B cell (primary cell): ENCODE data around the gene CBLIF. TPM values are rescaled to one million over a fixed set of nuclear protein-coding genes. Genes with fewer than 3 reads are reported as not detected.

ENCODE experiments used
- ATAC-seq: fragments of 200-7000 bp; cut with Tn5 transposase; one replicate; pipeline ENCODE4 v1.10.0; 2021; ENCODE audit warnings: low read depth, mild to moderate bottlenecking, moderate number of reproducible peaks, moderate library complexity
- CTCF ChIA-PET: fragments of 350-600 bp; sonication (Branson Sonifier 250); formaldehyde crosslinking; loops from one replicate; lab custom pipeline; 2021; ENCODE audit warnings: antibody characterized with exemption, inconsistent platforms; lab: Charles Lee
- POLR2A ChIA-PET: fragments of 350-600 bp; sonication (Branson Sonifier 250); formaldehyde crosslinking; loops from one replicate; lab custom pipeline; 2021; ENCODE audit warnings: antibody characterized with exemption; lab: Charles Lee
- DNase-seq: peaks from one replicate; pipeline ENCODE4 v3.0.0; 2013
- H2AFZ ChIP-seq: 2 replicates; pipeline ENCODE4 v1.6.1; 2012; ENCODE audit warnings: mild to moderate bottlenecking, low read depth, low read length; ENCODE audit not compliant: insufficient read depth, poor library complexity, severe bottlenecking
- H3K27ac ChIP-seq, 2 donors: 1 replicate in 1 of 2; 2 replicates in 1 of 2; pipeline ENCODE4 v1.5.1; 2012 to 2013; ENCODE audit warnings: low read length in 2 of 2, mild to moderate bottlenecking in 2 of 2, moderate library complexity in 1 of 2
- H3K27me3 ChIP-seq, 4 experiments: fragments of 200-600 bp in 1 of 4; sonication (generic) in 1 of 4; replicated peaks in 1 of 4; 1 replicate in 2 of 4; 2 replicates in 2 of 4; pipeline versions ENCODE4 v1.6.1 to v1.7.0; 2013 to 2016; ENCODE audit warnings: low read length in 3 of 4, mild to moderate bottlenecking in 2 of 4, mixed read lengths in 1 of 4, moderate library complexity in 1 of 4; ENCODE audit not compliant: insufficient read depth in 4 of 4, control insufficient read depth in 3 of 4; ENCODE audit errors: control extremely low read depth in 1 of 4
- H3K36me3 ChIP-seq, 2 experiments: replicated peaks in 1 of 2; 1 replicate in 1 of 2; 2 replicates in 1 of 2; pipeline versions ENCODE4 v1.6.1 to v1.7.1; 2013; ENCODE audit warnings: low read length in 1 of 2; ENCODE audit not compliant: insufficient read depth in 2 of 2, control insufficient read depth in 1 of 2; ENCODE audit errors: control extremely low read depth in 1 of 2, extremely low read depth in 1 of 2
- H3K4me1 ChIP-seq, 2 donors: fragments of 200-600 bp in 1 of 2; sonication (generic) in 1 of 2; 1 replicate in 1 of 2; 2 replicates in 1 of 2; pipeline versions ENCODE4 v1.5.1 to v1.6.1; 2013 to 2017; ENCODE audit warnings: low read length in 2 of 2; ENCODE audit not compliant: control insufficient read depth in 2 of 2, insufficient read depth in 2 of 2
- H3K4me2 ChIP-seq: replicated peaks from 2 replicates; pipeline ENCODE3; 2012; ENCODE audit warnings: mild to moderate bottlenecking, low read depth, low read length; ENCODE audit not compliant: poor library complexity, severe bottlenecking
- H3K4me3 ChIP-seq, 5 experiments: fragments of 200-600 bp in 1 of 5; sonication (generic) in 1 of 5; 1 replicate in 3 of 5; 2 replicates in 2 of 5; pipeline versions ENCODE4 v1.5.1 to v1.7.0; 2011 to 2016; ENCODE audit warnings: low read length in 4 of 5, mild to moderate bottlenecking in 4 of 5, low read depth in 2 of 5, control low read depth in 1 of 5, moderate library complexity in 1 of 5; ENCODE audit not compliant: insufficient read depth in 1 of 5; ENCODE audit errors: control extremely low read depth in 1 of 5, extremely low read depth in 1 of 5
- H3K79me2 ChIP-seq: fragments of 200-600 bp; sonication (generic); one replicate; pipeline ENCODE4 v1.6.0; 2016; ENCODE audit warnings: low read length; ENCODE audit not compliant: control insufficient read depth, insufficient read depth
- H3K9ac ChIP-seq: fragments of 200-600 bp; sonication (generic); 2 replicates; pipeline ENCODE4 v1.6.1; 2017; ENCODE audit warnings: mild to moderate bottlenecking, low read length, moderate library complexity
- H3K9me3 ChIP-seq, 3 donors: one replicate each; pipeline versions ENCODE4 v1.6.1 to v1.7.1; 2013; ENCODE audit warnings: low read length in 2 of 3; ENCODE audit not compliant: control insufficient read depth in 2 of 3, insufficient read depth in 1 of 3; ENCODE audit errors: control extremely low read depth in 1 of 3
- H4K20me1 ChIP-seq: 2 replicates; pipeline ENCODE4 v1.6.0; 2012; ENCODE audit warnings: mild to moderate bottlenecking, low read length; ENCODE audit not compliant: insufficient read depth, control insufficient read depth, poor library complexity, severe bottlenecking
- H3K27ac Mint-ChIP-seq: one replicate; pipeline ENCODE4 v1.8.0; 2021; ENCODE audit warnings: mixed read lengths
- H3K27me3 Mint-ChIP-seq: one replicate; pipeline ENCODE4 v1.8.0; 2021; ENCODE audit warnings: mixed read lengths
- H3K4me1 Mint-ChIP-seq: one replicate; pipeline ENCODE4 v1.8.0; 2021; ENCODE audit warnings: mixed read lengths
- H3K4me3 Mint-ChIP-seq: one replicate; pipeline ENCODE4 v1.8.0; 2021; ENCODE audit warnings: mixed read lengths
- H3K9me3 Mint-ChIP-seq: one replicate; pipeline ENCODE4 v1.8.0; 2022; ENCODE audit warnings: mixed read lengths; ENCODE audit not compliant: insufficient read depth
- CTCF ChIP-seq: fragments of 200-600 bp; IDR thresholded peaks from one replicate; pipeline ENCODE4 v1.8.0; 2022; ENCODE audit warnings: antibody characterized with exemption, mild to moderate bottlenecking
- EZH2 ChIP-seq: IDR thresholded peaks from 2 replicates; pipeline ENCODE4 v1.6.1; 2012; ENCODE audit warnings: borderline replicate concordance, low read depth, mild to moderate bottlenecking, moderate library complexity, low read length; ENCODE audit not compliant: insufficient read depth, poor library complexity, severe bottlenecking
- WGBS: methylation state at CpG from one replicate; pipeline ENCODE4 v1.1.5; 2013; ENCODE audit warnings: missing lambda C conversion rate; ENCODE audit not compliant: insufficient coverage; 5-methylcytosine and 5-hydroxymethylcytosine counted together
- intact Hi-C: fragments of 100-400 bp; cut with micrococcal nuclease; formaldehyde crosslinking; loops from one replicate; pipeline ENCODE4 v1.10.0; 2022
- polyA plus RNA-seq: library from polyadenylated mRNA; depleted of rRNA; stranded (reverse); fragments of >200 nt; gene quantifications from 2 replicates; pipeline ENCODE4 v1.2.3, GENCODE V29; 2012
- total RNA-seq, 2 donors: library from RNA; stranded (reverse); fragments of 120-200 nt in 1 of 2; gene quantifications; 1 replicate in 1 of 2; 2 replicates in 1 of 2; pipeline versions ENCODE4 v1.2.3 to v1.2.4, GENCODE V29; 2013 to 2022

CBLIF gene
- total and polyA plus RNA-seq, 2 donors (not counting 1 experiment from before 2014, with no cell fraction given): not detected

DNA sequence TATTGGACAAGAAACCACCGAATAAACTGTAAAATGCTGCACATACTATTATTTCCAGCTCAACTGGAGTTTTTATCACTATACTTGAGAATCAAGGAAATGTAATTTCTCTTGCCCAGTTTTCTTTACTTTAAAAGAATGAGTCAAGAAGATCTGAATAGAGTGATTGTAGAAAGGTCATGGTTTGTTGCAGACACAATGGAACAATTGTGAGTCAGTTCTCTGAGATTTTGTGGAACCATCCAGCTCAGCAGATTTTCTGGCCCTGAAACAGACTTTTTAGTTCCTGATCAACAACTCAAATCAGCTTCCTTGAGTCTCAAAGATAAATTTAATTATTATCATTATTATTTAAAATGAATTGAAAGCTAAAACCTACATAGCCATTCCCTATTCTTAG, 19.7 kb upstream of the CBLIF start:
- TF ChIP-seq CTCF: no peak
- no peak for TF ChIP-seq EZH2
- intact Hi-C loops: no loop called here
- Histone ChIP-seq H3K4me2 (no peak overlapping the region), H4K20me1 (no peaks in the 10 kb centered on the region), H3K4me3 (no peak overlapping the region), H3K9me3 (peaks cover 0 to 2% (median 0%) of the 10 kb centered on the region in 3 donors), H3K9ac (no peak overlapping the region), H3K4me1 (no peaks in the 10 kb centered on the region), H3K27ac (no peak overlapping the region), H3K27me3 (no peaks in the 10 kb centered on the region), H3K36me3 (no peaks in the 10 kb centered on the region), H2AFZ (no peak overlapping the region), H3K79me2 (no peaks in the 10 kb centered on the region)
- DNase-seq (no peak), ATAC-seq (no peak)
- Mint-ChIP-seq H3K27ac (no peak overlapping the region), H3K27me3 (peaks cover 15% of the 10 kb centered on the region), H3K4me1 (no peaks in the 10 kb centered on the region), H3K9me3 (peaks cover 4% of the 10 kb centered on the region), H3K4me3 (no peak overlapping the region)
- no CpG with 5 or more reads among the region's 1 CpG for WGBS
- ChIA-PET POLR2A (no interaction called here), CTCF (no interaction called here)

DNA sequence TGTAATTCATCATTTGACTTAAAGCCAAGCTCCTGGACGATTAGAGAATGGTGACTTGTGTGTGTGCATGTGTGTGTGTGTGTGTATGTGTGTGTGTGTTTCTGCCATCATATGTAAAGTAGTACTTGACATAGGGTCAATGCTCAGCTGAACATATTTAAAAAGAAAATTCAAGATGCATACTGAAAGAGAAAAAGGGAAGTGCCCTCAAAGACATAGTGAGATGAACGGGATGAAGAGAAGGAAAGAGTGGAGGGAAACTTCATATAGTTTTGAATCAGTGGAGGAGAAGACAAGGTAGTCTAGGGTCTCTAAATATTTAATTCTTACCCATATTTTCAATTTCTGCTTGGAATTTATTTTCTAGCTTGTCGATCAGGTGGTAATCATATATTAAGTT, 17.0 kb upstream of the CBLIF start:
- Histone ChIP-seq H2AFZ (no peak overlapping the region), H4K20me1 (no peaks in the 10 kb centered on the region), H3K79me2 (no peaks in the 10 kb centered on the region), H3K36me3 (no peaks in the 10 kb centered on the region), H3K4me2 (no peak overlapping the region), H3K9me3 (no peaks in the 10 kb centered on the region), H3K27me3 (no peaks in the 10 kb centered on the region), H3K4me3 (no peak overlapping the region), H3K27ac (no peak overlapping the region), H3K9ac (no peak overlapping the region), H3K4me1 (no peaks in the 10 kb centered on the region)
- Mint-ChIP-seq H3K4me3 (no peak overlapping the region), H3K27ac (no peak overlapping the region), H3K4me1 (no peaks in the 10 kb centered on the region), H3K9me3 (peaks cover 3% of the 10 kb centered on the region), H3K27me3 (peaks cover 23% of the 10 kb centered on the region)
- TF ChIP-seq CTCF (no peak), EZH2 (no peak)
- ATAC-seq (no peak), DNase-seq (no peak)
- intact Hi-C loops: no loop called here
- CTCF ChIA-PET: no interaction called here
- 50% methylated on average over 1 of the region's 3 CpGs for WGBS
- POLR2A ChIA-PET: no interaction called here
